COR-L47 (cell line): ENCODE measurements around the gene FOXN3.
A peak's percentile ranks its signal among the peaks of the same experiment; 100 is the strongest.

Experiments used
- DNase-seq: peaks from one replicate; lab custom pipeline; 2025; lab: John Stamatoyannopoulos, UW

FOXN3 gene

GRCh38 chr14:89277203-89277602, 139.8 kb downstream of the FOXN3 start:
- DNase-seq, result no peak

GRCh38 chr14:89276424-89276975, 140.5 kb downstream of the FOXN3 start:
- no peak for DNase-seq

GRCh38 chr14:89270439-89271227, 146.4 kb downstream of the FOXN3 start:
- no peak for DNase-seq

GRCh38 chr14:89269404-89269803, 147.6 kb downstream of the FOXN3 start:
- no peak for DNase-seq

GRCh38 chr14:89268514-89268913, 148.5 kb downstream of the FOXN3 start:
- no peak for DNase-seq

- no peak for DNase-seq
These were observed 149.4 kb downstream of the FOXN3 start for GRCh38 chr14:89267656-89268055.

- no peak for DNase-seq
These were observed 149.9 kb downstream of the FOXN3 start for GRCh38 chr14:89267163-89267562.

- no peak for DNase-seq
These were observed 150.3 kb downstream of the FOXN3 start for GRCh38 chr14:89266754-89267153.

- DNase-seq, result no peak
These were observed 151.8 kb downstream of the FOXN3 start for GRCh38 chr14:89265234-89265633.

- DNase-seq, result no peak
These were observed 152.7 kb downstream of the FOXN3 start for GRCh38 chr14:89264196-89264800.

GRCh38 chr14:89262041-89262440, 155.0 kb downstream of the FOXN3 start:
- no peak for DNase-seq

GRCh38 chr14:89260898-89261297, 156.1 kb downstream of the FOXN3 start:
- DNase-seq, result no peak

- no peak for DNase-seq
These were observed 157.0 kb downstream of the FOXN3 start for GRCh38 chr14:89259951-89260609.

- DNase-seq, result no peak
These were observed 158.2 kb downstream of the FOXN3 start for GRCh38 chr14:89258728-89259273.

- DNase-seq, result no peak
These were observed 160.1 kb downstream of the FOXN3 start for GRCh38 chr14:89256951-89257350.

GRCh38 chr14:89256283-89256682, 160.8 kb downstream of the FOXN3 start:
- no peak for DNase-seq

GRCh38 chr14:89255852-89256251, 161.2 kb downstream of the FOXN3 start:
- DNase-seq, result no peak

- DNase-seq, result no peak
These were observed 162.0 kb downstream of the FOXN3 start for GRCh38 chr14:89255012-89255411.

- DNase-seq, result no peak
These were observed 162.7 kb downstream of the FOXN3 start for GRCh38 chr14:89254166-89254909.

- peak; percentile 17 for DNase-seq
These were observed 164.0 kb downstream of the FOXN3 start for GRCh38 chr14:89252887-89253532.

- no peak for DNase-seq
These were observed 166.0 kb downstream of the FOXN3 start for GRCh38 chr14:89251061-89251460.
